Panc1 (cell line): Measurements from ENCODE around the gene REXO2. TPM values are rescaled to one million over a fixed set of nuclear protein-coding genes. Genes with fewer than 3 reads are reported as not detected.

Source experiments
- ATAC-seq: fragments of 200-7000 bp; cut with Tn5 transposase; 2 replicates; pipeline ENCODE4 v1.9.1; 2020; ENCODE audit warnings: mild to moderate bottlenecking, moderate library complexity
- BruUV-seq: library from RNA; stranded (reverse); fragments of 400-500 nt; replicated peaks from 2 replicates; lab custom pipeline; 2021; lab: Mats Ljungman, UMichigan
- CTCF ChIA-PET: fragments of 300-600 bp; sonication (Branson Sonifier 250); formaldehyde crosslinking; loops from one replicate; lab custom pipeline; 2022; ENCODE audit warnings: antibody characterized with exemption; lab: Charles Lee
- POLR2A ChIA-PET: fragments of 300-600 bp; sonication (Branson Sonifier 250); formaldehyde crosslinking; loops from one replicate; lab custom pipeline; 2022; ENCODE audit warnings: antibody characterized with exemption; lab: Charles Lee
- DNase-seq: peaks from one replicate; pipeline ENCODE4 v3.0.0-alpha.2; 2010; ENCODE audit warnings: low read depth, low spot score
- H3K27ac ChIP-seq: 2 replicates; pipeline ENCODE4 v1.5.1; 2011; ENCODE audit warnings: mild to moderate bottlenecking, low read length, inconsistent platforms
- H3K27me3 ChIP-seq: fragments of 200-500 bp; sonication (Bioruptor generic); 2 replicates; pipeline ENCODE4 v1.6.0; 2014; ENCODE audit warnings: low read length, inconsistent platforms; ENCODE audit not compliant: control insufficient read depth, insufficient read depth
- H3K36me3 ChIP-seq: fragments of 200-500 bp; sonication (Bioruptor generic); 2 replicates; pipeline ENCODE4 v1.5.1; 2014; ENCODE audit warnings: inconsistent platforms, mild to moderate bottlenecking, low read length, moderate library complexity; ENCODE audit not compliant: control insufficient read depth, insufficient read depth
- H3K4me1 ChIP-seq: 2 replicates; pipeline ENCODE4 v1.5.1; 2011; ENCODE audit warnings: inconsistent platforms, mild to moderate bottlenecking, low read length, moderate library complexity; ENCODE audit not compliant: control insufficient read depth, insufficient read depth
- H3K4me3 ChIP-seq, 2 experiments: 2 replicates each; pipeline ENCODE4 v1.5.1; 2011 to 2012; ENCODE audit warnings: low read depth in 2 of 2, low read length in 2 of 2, mild to moderate bottlenecking in 2 of 2, inconsistent platforms in 1 of 2, moderate library complexity in 1 of 2
- H3K9me3 ChIP-seq: fragments of 200-500 bp; sonication (Bioruptor generic); 2 replicates; pipeline ENCODE4 v1.5.1; 2014; ENCODE audit warnings: low read depth, mild to moderate bottlenecking, inconsistent platforms, low read length, moderate library complexity; ENCODE audit not compliant: control insufficient read depth, insufficient read depth
- POLR2AphosphoS5 ChIP-seq: IDR thresholded peaks from 2 replicates; pipeline ENCODE4 v1.6.1; 2012; ENCODE audit warnings: mild to moderate bottlenecking, low read depth, low read length, moderate library complexity
- REST ChIP-seq, 2 experiments: IDR thresholded peaks; 2 replicates each; pipeline ENCODE4 v1.6.1; 2011 to 2012; ENCODE audit warnings: low read depth in 2 of 2, control low read depth in 1 of 2, low read length in 1 of 2, mild to moderate bottlenecking in 1 of 2, moderate library complexity in 1 of 2; ENCODE audit not compliant: insufficient read depth in 1 of 2
- SIN3A ChIP-seq: IDR thresholded peaks from 2 replicates; pipeline ENCODE4 v1.6.1; 2012; ENCODE audit warnings: low read depth, mild to moderate bottlenecking, low read length, moderate library complexity, borderline replicate concordance; ENCODE audit not compliant: insufficient read depth
- TCF7L2 ChIP-seq: IDR thresholded peaks from 2 replicates; pipeline ENCODE4 v1.6.1; 2011; ENCODE audit warnings: mild to moderate bottlenecking, low read depth, low read length, inconsistent platforms
- in situ Hi-C: cut with HindIII; loops from 2 replicates; pipeline ENCODE4 v1.10.0; 2016; ENCODE audit warnings: low sequenced_read_pairs, low pct_unique_long_range_greater_than_20kb
- intact Hi-C: fragments of 100-400 bp; cut with micrococcal nuclease; formaldehyde crosslinking; loops from one replicate; pipeline ENCODE4 v1.10.0; 2022; ENCODE audit not compliant: unreplicated experiment
- total RNA-seq: library from RNA; stranded (reverse); gene quantifications from one replicate; pipeline ENCODE4 v1.2.1, GENCODE V29; 2021; ENCODE audit not compliant: unreplicated experiment
- TF ChIP-seq, protein P1 (sequence below): fragments of 450-650 bp; IDR thresholded peaks from 2 replicates; pipeline ENCODE4 v1.5.1; 2017; ENCODE audit warnings: mild to moderate bottlenecking

REXO2 gene
- total RNA-seq, 1 experiment from 2014 or later: 111 TPM

GRCh38 chr11:114482114-114482513, 42.8 kb downstream of the REXO2 start:
- TF ChIP-seq SIN3A (no peak), REST (IDR thresholded peaks at IDR 0.05; ENCODE audit: insufficient read depth in 1 of 2, low read depth in 2 of 2, low read length in 1 of 2) (no peak), TCF7L2 (no peak), POLR2AphosphoS5 (no peak)
- TF ChIP-seq, protein P1, sequence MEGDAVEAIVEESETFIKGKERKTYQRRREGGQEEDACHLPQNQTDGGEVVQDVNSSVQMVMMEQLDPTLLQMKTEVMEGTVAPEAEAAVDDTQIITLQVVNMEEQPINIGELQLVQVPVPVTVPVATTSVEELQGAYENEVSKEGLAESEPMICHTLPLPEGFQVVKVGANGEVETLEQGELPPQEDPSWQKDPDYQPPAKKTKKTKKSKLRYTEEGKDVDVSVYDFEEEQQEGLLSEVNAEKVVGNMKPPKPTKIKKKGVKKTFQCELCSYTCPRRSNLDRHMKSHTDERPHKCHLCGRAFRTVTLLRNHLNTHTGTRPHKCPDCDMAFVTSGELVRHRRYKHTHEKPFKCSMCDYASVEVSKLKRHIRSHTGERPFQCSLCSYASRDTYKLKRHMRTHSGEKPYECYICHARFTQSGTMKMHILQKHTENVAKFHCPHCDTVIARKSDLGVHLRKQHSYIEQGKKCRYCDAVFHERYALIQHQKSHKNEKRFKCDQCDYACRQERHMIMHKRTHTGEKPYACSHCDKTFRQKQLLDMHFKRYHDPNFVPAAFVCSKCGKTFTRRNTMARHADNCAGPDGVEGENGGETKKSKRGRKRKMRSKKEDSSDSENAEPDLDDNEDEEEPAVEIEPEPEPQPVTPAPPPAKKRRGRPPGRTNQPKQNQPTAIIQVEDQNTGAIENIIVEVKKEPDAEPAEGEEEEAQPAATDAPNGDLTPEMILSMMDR: no peak

GRCh38 chr11:114483929-114484328, 44.7 kb downstream of the REXO2 start:
- in situ Hi-C loops: no loop called here
- POLR2A ChIA-PET: no interaction called here

More at GRCh38 chr11:114482114-114482513, 42.8 kb downstream of the REXO2 start:
- H3K4me1 ChIP-seq: no peaks in the 10 kb centered on the region
- no peak for ATAC-seq
- no peak overlapping the region for H3K4me3 ChIP-seq
- no peak for DNase-seq
- no peak overlapping the region for H3K27ac ChIP-seq
- ChIA-PET CTCF (no interaction called here), POLR2A (no interaction called here)
- H3K9me3 ChIP-seq: no peaks in the 10 kb centered on the region
- no TSS peak for BruUV-seq
- in situ Hi-C loops: no loop called here
- no peaks in the 10 kb centered on the region for H3K36me3 ChIP-seq
- no peaks in the 10 kb centered on the region for H3K27me3 ChIP-seq
- intact Hi-C loops: no loop called here

More at GRCh38 chr11:114483929-114484328, 44.7 kb downstream of the REXO2 start:
- CTCF ChIA-PET: no interaction called here
- Histone ChIP-seq H3K36me3 (no peaks in the 10 kb centered on the region), H3K27me3 (no peaks in the 10 kb centered on the region), H3K9me3 (no peaks in the 10 kb centered on the region), H3K4me1 (no peaks in the 10 kb centered on the region), H3K4me3 (no peak overlapping the region), H3K27ac (no peak overlapping the region)
- DNase-seq (no peak), ATAC-seq (no peak)
- intact Hi-C loops: no loop called here
- TF ChIP-seq, protein P1: no peak
- TF ChIP-seq SIN3A: no peak
- no peak for TF ChIP-seq REST (IDR thresholded peaks at IDR 0.05; ENCODE audit: insufficient read depth in 1 of 2, low read depth in 2 of 2, low read length in 1 of 2)
- no peak for TF ChIP-seq TCF7L2
- TF ChIP-seq POLR2AphosphoS5: no peak
- BruUV-seq: no TSS peak
